Measurements from ENCODE around the gene C1QTNF12. TPM values are rescaled to one million over a fixed set of nuclear protein-coding genes. Genes with fewer than 3 reads are reported as not detected.

The C1QTNF12 gene
- total and polyA plus RNA-seq, 7 donors, result 1.9 to 28.7 (median 17.6) TPM; not detected in 2

DNA sequence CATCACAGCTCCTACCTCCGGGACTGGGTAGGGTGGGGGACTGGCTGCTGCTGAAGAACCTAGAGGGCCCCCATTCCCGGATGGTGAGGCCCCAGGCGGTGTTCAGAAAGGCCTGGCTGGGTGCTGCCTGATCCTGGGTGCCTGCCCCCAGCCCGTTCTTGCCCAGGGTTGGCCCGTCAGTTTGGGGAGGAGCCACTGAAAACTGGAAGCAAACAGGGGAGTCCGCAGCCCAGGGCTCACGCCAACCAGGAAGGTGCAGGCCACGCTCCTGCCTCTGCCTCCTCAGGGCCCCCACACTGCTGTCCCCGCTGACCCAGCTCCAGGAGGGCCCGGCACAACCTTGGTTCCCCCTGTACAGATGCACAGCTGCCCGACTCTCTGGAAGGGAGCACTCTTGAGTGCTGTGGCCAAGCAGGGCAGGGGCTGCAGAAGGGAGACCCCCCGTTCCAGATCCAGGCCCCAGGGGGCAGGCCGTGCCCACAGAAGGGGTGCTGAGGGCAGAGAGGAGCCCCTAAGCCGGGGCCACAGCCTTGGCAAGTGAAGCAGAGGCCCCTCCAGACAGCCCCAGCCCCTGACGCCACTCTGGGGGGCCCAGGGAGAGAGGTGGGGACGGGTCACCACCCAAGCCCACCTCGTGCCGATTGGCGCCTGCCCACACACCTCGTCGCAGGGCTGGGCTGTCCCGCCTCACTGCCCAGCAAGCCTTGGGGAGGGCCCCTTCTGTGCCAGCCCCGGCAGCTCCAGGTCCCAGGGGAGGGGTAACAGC lies 5.5 kb downstream of the C1QTNF12 start:
- Histone ChIP-seq H3K36me3 (no peaks in the 10 kb centered on the region), H3K9me3 (no peaks in the 10 kb centered on the region), H3K4me1 (peaks cover 0 to 13% (median under 1%) of the 10 kb centered on the region in 4 donors), H3K27ac (no peak overlapping the region), H3K27me3 (peaks cover 8 to 39% (median 33%) of the 10 kb centered on the region in 3 donors), H3K4me3 (no peak overlapping the region)
- intact Hi-C loops (cut with DNase I), result no loop called here
- TF ChIP-seq POLR2A (IDR thresholded peaks at IDR 0.05), result no peak
- TF ChIP-seq EP300 (IDR thresholded peaks at IDR 0.05), result no peak
- TF ChIP-seq, protein P1, sequence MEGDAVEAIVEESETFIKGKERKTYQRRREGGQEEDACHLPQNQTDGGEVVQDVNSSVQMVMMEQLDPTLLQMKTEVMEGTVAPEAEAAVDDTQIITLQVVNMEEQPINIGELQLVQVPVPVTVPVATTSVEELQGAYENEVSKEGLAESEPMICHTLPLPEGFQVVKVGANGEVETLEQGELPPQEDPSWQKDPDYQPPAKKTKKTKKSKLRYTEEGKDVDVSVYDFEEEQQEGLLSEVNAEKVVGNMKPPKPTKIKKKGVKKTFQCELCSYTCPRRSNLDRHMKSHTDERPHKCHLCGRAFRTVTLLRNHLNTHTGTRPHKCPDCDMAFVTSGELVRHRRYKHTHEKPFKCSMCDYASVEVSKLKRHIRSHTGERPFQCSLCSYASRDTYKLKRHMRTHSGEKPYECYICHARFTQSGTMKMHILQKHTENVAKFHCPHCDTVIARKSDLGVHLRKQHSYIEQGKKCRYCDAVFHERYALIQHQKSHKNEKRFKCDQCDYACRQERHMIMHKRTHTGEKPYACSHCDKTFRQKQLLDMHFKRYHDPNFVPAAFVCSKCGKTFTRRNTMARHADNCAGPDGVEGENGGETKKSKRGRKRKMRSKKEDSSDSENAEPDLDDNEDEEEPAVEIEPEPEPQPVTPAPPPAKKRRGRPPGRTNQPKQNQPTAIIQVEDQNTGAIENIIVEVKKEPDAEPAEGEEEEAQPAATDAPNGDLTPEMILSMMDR (IDR thresholded peaks at IDR 0.05), result no peak
- no peak for TF ChIP-seq POLR2AphosphoS5 (IDR thresholded peaks at IDR 0.05)
- WGBS, 2 donors, result 33 to 63% methylated on average over 23 of the region's 23 CpGs
- DNase-seq, result no peak

DNA sequence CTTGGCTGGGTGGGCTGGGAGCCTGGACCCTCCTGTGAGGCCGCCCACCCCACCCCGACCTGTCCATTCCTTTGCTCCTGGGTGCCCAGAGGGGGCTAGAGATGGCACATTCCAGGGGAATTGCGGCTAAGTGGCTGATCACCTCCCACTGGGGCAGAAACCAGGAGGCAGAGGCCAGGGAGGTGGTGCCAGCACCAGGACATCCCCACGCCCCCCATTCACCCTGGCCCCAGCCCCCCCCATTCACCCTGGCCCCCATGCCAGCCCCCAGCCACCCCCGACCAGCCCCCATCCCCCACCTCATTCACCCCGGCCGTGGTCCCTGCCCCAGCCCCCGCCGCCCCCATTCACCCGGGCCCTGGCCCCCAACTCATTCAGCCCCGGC lies 6.2 kb downstream of the C1QTNF12 start:
- Histone ChIP-seq H3K4me3 (no peak overlapping the region), H3K27ac (no peak overlapping the region), H3K27me3 (peaks cover 8 to 33% (median 26%) of the 10 kb centered on the region in 3 donors), H3K36me3 (no peaks in the 10 kb centered on the region), H3K4me1 (peaks cover 0 to 13% (median 0%) of the 10 kb centered on the region in 4 donors), H3K9me3 (no peaks in the 10 kb centered on the region)
- intact Hi-C loops (cut with DNase I), result no loop called here
- WGBS, 2 donors, result 39 to 67% methylated on average over 11 of the region's 11 CpGs
- DNase-seq, result no peak
- TF ChIP-seq POLR2A (IDR thresholded peaks at IDR 0.05) (no peak), POLR2AphosphoS5 (IDR thresholded peaks at IDR 0.05) (no peak), EP300 (IDR thresholded peaks at IDR 0.05) (no peak)
- TF ChIP-seq, protein P1 (IDR thresholded peaks at IDR 0.05), result no peak

DNA sequence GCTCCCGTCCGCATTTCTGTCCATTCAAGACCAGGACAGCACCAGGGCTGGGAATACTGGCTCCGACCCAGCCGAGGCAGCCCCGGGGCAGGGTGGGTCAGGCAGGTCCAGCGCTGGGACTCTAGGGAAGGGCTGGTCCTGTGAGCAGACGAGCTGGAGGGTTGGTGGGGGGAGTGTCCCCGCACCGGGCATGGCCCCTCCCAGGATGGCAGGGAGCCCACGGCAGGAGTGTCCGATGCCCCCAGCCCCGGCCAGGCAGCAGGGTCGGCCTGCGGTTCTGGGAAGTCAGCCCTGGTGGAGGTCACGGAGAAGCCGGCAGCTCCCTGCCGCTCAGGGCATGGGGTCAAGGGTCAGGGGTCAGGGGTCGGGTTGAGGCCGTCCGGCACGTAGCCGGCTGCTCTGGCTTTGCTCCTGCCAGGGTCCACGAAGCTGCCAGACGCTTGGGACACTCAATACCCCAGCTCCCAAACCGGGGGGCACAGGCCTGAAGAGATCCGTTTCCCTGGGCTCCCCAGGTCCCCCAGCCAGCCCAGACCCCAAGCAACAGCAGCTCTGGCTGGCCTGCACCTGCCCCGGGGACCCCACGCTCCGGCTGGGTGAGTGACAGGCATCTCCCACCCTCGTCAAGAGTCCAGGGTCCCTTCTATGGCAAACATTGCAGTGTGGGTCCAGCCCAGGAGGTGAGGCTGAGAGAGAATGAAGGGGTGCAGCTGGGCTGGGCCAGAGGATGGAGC lies 6.7 kb downstream of the C1QTNF12 start:
- DNase-seq, result no peak
- TF ChIP-seq POLR2A (IDR thresholded peaks at IDR 0.05) (no peak), EP300 (IDR thresholded peaks at IDR 0.05) (no peak), POLR2AphosphoS5 (IDR thresholded peaks at IDR 0.05) (no peak)
- TF ChIP-seq, protein P1 (IDR thresholded peaks at IDR 0.05), result no peak
- Histone ChIP-seq H3K4me1 (peaks cover 0 to 13% (median 0%) of the 10 kb centered on the region in 4 donors), H3K27me3 (peaks cover 8 to 31% (median 24%) of the 10 kb centered on the region in 3 donors), H3K4me3 (no peak overlapping the region), H3K36me3 (no peaks in the 10 kb centered on the region), H3K9me3 (no peaks in the 10 kb centered on the region), H3K27ac (no peak overlapping the region)
- 8 to 45% methylated on average over 30 of the region's 30 CpGs for WGBS, 2 donors
- intact Hi-C loops (cut with DNase I), result no loop called here

DNA sequence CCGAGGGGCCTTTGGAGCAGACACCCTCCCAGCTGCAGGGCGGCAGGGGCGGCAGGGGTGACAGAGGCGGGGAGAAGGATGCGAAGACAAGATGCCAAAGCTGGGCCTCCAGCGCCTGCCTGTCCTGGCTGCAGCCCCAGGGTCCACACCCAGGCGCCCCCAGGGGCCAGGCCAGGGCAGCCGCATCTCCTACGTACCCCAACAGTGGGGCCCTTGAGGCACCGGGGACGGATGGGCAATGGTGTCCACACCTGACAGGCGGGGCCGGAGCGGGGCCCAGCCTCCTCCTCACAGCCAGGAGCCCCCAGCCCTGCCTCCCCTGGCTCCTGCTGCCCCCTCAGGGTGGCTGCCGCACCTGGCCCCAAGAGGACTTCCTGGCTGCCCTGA lies 7.3 kb downstream of the C1QTNF12 start:
- TF ChIP-seq, protein P1 (IDR thresholded peaks at IDR 0.05), result no peak
- no peak for TF ChIP-seq POLR2AphosphoS5 (IDR thresholded peaks at IDR 0.05)
- no peak for TF ChIP-seq EP300 (IDR thresholded peaks at IDR 0.05)
- TF ChIP-seq POLR2A (IDR thresholded peaks at IDR 0.05), result no peak
- intact Hi-C loops (cut with DNase I), result no loop called here
- Histone ChIP-seq H3K4me1 (peaks cover 0 to 13% (median 0%) of the 10 kb centered on the region in 4 donors), H3K36me3 (no peaks in the 10 kb centered on the region), H3K27me3 (peaks cover 8 to 31% (median 24%) of the 10 kb centered on the region in 3 donors), H3K9me3 (no peaks in the 10 kb centered on the region), H3K27ac (no peak overlapping the region), H3K4me3 (no peak overlapping the region)
- whole genome bisulfite sequencing, 2 donors, result 24 to 64% methylated on average over 15 of the region's 15 CpGs
- DNase-seq, result no peak

Measured in sigmoid colon (tissue), 7 donors.